Breast epithelium (tissue), 3 donors: ENCODE results near the gene FHL1.

Experiments used
- POLR2A ChIP-seq: fragments of 450-650 bp; IDR thresholded peaks from one replicate; pipeline ENCODE4 v1.6.1; 2016; ENCODE audit warnings: antibody characterized with exemption, mild to moderate bottlenecking, moderate library complexity
- TF ChIP-seq, protein P1 (sequence below), 3 donors: fragments of 450-650 bp; IDR thresholded peaks; one replicate each; pipeline ENCODE4 v1.5.1; 2016 to 2017; ENCODE audit warnings: antibody characterized with exemption in 3 of 3, mild to moderate bottlenecking in 3 of 3, moderate library complexity in 3 of 3

GRCh38 chrX:136219893-136220292, 72.6 kb downstream of the FHL1 start:
- TF ChIP-seq POLR2A: no peak
- TF ChIP-seq, protein P1, sequence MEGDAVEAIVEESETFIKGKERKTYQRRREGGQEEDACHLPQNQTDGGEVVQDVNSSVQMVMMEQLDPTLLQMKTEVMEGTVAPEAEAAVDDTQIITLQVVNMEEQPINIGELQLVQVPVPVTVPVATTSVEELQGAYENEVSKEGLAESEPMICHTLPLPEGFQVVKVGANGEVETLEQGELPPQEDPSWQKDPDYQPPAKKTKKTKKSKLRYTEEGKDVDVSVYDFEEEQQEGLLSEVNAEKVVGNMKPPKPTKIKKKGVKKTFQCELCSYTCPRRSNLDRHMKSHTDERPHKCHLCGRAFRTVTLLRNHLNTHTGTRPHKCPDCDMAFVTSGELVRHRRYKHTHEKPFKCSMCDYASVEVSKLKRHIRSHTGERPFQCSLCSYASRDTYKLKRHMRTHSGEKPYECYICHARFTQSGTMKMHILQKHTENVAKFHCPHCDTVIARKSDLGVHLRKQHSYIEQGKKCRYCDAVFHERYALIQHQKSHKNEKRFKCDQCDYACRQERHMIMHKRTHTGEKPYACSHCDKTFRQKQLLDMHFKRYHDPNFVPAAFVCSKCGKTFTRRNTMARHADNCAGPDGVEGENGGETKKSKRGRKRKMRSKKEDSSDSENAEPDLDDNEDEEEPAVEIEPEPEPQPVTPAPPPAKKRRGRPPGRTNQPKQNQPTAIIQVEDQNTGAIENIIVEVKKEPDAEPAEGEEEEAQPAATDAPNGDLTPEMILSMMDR (IDR thresholded peaks at IDR 0.05): no peak
